ENCODE data around the gene PTPRH.
A peak's percentile ranks its signal among the peaks of the same experiment; 100 is the strongest.

PTPRH gene

DNA sequence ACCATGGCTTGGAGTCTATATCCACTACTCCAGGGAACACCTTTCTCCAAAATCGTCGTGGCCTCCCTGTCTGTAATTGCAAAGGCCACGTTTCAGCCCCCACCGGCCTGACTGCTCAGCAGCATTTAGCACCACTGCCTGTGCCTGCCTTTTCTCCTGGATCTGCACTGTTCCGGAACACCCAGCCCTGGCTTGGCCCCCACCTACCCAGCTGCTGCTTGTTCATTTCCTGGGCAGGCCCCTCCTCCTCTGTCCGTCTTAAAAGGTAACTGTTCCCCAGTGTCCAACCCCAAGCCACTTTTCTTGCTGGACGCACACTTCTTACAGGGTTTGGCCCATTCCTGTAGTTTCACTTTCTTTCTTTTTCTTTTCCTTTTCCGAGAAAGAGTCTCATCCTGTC is 20.7 kb downstream of the PTPRH start:
- Mint-ChIP-seq H3K27ac (no peak overlapping the region), H3K4me3 (no peak overlapping the region), H3K9me3 (no peaks in the 10 kb centered on the region), H3K36me3 (ENCODE audit: low read depth) (no peaks in the 10 kb centered on the region), H3K4me1 (no peaks in the 10 kb centered on the region), H3K27me3 (ENCODE audit: low read depth) (peaks cover 57% of the 10 kb centered on the region)
- TF ChIP-seq, protein P1, sequence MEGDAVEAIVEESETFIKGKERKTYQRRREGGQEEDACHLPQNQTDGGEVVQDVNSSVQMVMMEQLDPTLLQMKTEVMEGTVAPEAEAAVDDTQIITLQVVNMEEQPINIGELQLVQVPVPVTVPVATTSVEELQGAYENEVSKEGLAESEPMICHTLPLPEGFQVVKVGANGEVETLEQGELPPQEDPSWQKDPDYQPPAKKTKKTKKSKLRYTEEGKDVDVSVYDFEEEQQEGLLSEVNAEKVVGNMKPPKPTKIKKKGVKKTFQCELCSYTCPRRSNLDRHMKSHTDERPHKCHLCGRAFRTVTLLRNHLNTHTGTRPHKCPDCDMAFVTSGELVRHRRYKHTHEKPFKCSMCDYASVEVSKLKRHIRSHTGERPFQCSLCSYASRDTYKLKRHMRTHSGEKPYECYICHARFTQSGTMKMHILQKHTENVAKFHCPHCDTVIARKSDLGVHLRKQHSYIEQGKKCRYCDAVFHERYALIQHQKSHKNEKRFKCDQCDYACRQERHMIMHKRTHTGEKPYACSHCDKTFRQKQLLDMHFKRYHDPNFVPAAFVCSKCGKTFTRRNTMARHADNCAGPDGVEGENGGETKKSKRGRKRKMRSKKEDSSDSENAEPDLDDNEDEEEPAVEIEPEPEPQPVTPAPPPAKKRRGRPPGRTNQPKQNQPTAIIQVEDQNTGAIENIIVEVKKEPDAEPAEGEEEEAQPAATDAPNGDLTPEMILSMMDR (IDR thresholded peaks at IDR 0.05; ENCODE audit: unreplicated experiment in 3 of 3): no peak

DNA sequence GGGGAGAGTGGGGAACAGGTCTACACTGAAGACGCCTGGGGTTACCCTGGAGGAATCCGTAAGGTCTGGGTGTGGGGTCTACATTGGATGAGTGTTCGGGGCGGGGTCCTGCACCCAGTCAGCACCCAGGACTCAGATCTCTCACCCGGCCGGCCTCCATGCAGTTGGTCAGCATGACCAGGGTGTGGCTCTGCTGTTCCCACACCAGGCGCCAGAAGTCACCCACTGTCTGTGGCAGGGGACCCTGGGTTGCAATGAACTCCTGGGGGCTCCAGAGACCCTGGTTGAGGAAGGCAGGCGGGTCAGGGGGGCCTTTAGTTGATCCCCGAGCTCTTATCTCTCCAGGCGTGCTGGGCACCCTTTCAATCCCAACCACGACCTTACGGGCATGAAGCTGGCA is 23.2 kb downstream of the PTPRH start:
- no peaks in the 10 kb centered on the region for H3K4me1 Mint-ChIP-seq
- H3K36me3 Mint-ChIP-seq (ENCODE audit: low read depth): no peaks in the 10 kb centered on the region
- no peak overlapping the region for H3K27ac Mint-ChIP-seq
- TF ChIP-seq, protein P1 (IDR thresholded peaks at IDR 0.05; ENCODE audit: unreplicated experiment in 3 of 3): no peak
- H3K4me3 Mint-ChIP-seq: no peak overlapping the region
- no peaks in the 10 kb centered on the region for H3K9me3 Mint-ChIP-seq
- H3K27me3 Mint-ChIP-seq (ENCODE audit: low read depth): peaks cover 62% of the 10 kb centered on the region

- Mint-ChIP-seq H3K36me3 (ENCODE audit: low read depth) (no peaks in the 10 kb centered on the region), H3K27ac (no peak overlapping the region), H3K27me3 (ENCODE audit: low read depth) (peaks cover 90% of the 10 kb centered on the region), H3K4me3 (no peak overlapping the region), H3K9me3 (peaks cover 2% of the 10 kb centered on the region), H3K4me1 (no peaks in the 10 kb centered on the region)
- TF ChIP-seq, protein P1 (IDR thresholded peaks at IDR 0.05; ENCODE audit: unreplicated experiment in 3 of 3): no peak
Observed at GRCh38 chr19:55181740-55182139, 27.6 kb downstream of the PTPRH start.

DNA sequence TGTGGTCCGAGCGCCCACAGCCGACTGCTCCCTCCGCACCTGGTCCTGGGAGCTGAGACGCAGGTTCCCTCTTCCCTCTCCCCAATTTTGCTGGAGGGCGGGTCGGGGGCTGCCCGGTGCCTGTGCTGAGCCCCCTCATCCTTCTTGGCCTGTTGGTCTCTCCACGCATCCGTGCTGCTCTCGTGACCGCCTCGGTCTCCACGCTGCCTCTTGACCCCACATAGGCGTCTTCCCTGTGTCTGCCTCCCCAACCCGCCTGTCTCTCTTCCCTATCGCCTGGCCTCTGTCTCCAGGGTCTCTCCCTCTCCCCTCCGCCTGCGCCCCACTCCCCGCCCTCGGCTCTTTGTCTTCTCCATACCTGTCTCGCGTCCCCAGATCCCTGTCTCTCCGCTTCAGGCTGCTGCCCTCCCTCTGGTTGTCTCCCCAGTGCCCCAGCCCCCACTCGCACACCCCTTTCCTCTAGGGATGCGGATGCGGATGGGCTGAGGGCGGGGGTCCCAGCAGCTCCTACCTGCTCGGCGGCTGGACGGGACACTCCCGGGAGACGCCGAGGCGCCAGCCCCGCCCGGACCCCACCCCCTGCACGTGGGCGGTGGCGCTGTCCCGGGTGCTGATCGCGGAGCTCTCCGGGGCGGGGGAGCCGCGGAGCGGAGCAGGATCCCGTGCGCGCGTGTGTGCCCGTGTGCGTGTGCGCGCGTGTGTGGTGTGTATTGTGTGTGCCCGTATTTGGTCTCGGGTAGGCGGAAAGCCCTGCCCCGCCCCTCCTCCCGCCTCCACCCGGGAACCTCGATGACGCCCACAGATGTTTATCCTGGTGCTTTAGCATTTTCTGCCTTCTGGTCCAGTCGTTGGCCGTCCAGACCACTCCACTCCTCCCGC is 29.5 kb downstream of the PTPRH start, which contains the start of gene SYT5:
SYT5 (minus strand) TSS at position 684 of the 879 bp plus-strand sequence. CDS start 1,248 bp downstream, outside the sequence.
- H3K4me3 Mint-ChIP-seq: peak within 1 kb of the TSS; percentile 77 to 85 (median 78)
- no peaks in the 10 kb centered on the region for H3K36me3 Mint-ChIP-seq (ENCODE audit: low read depth)
- peaks cover 93% of the 10 kb centered on the region for H3K27me3 Mint-ChIP-seq (ENCODE audit: low read depth)
- no peaks in the 10 kb centered on the region for H3K4me1 Mint-ChIP-seq
- TF ChIP-seq, protein P1 (IDR thresholded peaks at IDR 0.05; ENCODE audit: unreplicated experiment in 3 of 3): no peak
- peaks cover 2% of the 10 kb centered on the region for H3K9me3 Mint-ChIP-seq
- H3K27ac Mint-ChIP-seq: no peak within 1 kb of the TSS

DNA sequence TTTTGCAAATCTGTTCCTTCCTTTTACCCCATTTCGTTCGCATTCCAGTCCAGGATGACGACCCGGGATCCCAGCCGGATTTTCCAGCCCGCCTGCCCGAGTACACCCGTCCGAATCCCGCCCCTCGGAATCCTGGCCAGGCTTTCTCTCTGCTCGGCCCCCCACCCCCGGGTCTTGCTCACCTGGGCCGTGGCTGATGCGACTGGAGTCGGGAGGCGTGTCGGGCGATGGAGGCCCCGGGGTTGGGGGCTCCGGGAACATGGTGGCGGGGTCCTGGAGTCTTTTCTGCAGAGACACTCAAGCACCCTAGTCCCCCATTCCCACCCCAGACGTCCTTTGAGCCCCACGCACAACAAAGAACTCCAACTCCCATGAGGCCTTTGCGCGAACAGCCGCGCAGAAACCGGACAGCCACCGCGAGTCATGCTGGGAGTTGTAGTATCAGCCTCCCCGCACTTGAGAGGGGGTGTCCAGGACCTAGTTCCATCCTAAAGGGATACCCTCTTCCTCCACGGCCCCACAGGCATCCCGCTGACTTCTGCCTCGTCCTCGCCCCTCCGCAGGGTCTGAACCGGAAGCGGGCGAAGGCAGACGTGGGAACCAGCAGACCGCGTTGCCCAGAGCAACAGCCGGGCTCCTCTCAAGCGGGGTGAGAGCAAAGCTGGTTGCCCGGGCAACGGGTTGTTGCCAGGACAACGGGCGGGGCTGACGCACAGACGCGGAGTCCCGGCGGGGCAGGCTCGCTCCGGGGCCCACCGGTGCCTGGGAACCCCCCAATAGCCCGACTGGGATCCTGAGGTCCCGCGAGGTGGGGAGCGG is 30.3 kb downstream of the PTPRH start:
- Mint-ChIP-seq H3K4me1 (no peaks in the 10 kb centered on the region), H3K27ac (no peak overlapping the region), H3K4me3 (peak overlapping the region; percentile 77 to 85 (median 78)), H3K36me3 (ENCODE audit: low read depth) (no peaks in the 10 kb centered on the region), H3K9me3 (peaks cover 2% of the 10 kb centered on the region), H3K27me3 (ENCODE audit: low read depth) (peaks cover 96% of the 10 kb centered on the region)
- TF ChIP-seq, protein P1 (IDR thresholded peaks at IDR 0.05; ENCODE audit: unreplicated experiment in 3 of 3): no peak

Measured in nephron (organoid).